Measurements from ENCODE around the gene ALDH3B2. TPM values are rescaled to one million over a fixed set of nuclear protein-coding genes. Genes with fewer than 3 reads are reported as not detected.
"Not testable (repeated sequence)": the region's sequence is repeated elsewhere in the genome, so short reads cannot be mapped to it uniquely, and the experiment has no call there.

ALDH3B2 gene
- total RNA-seq, 3 donors from 2014 or later: 0.32 to 62.3 (median 44.1) TPM

- TF ChIP-seq CTCF (IDR thresholded peaks at IDR 0.05) (no peak), POLR2AphosphoS5 (IDR thresholded peaks at IDR 0.05) (no peak), POLR2A (IDR thresholded peaks at IDR 0.05) (no peak)
- Histone ChIP-seq H3K27ac (no peak overlapping the region), H3K27me3 (no peaks in the 10 kb centered on the region), H3K4me1 (no peaks in the 10 kb centered on the region), H3K36me3 (no peaks in the 10 kb centered on the region), H3K9me3 (no peaks in the 10 kb centered on the region), H3K4me3 (peak overlapping the region in 2 of 3 donors; percentile 26 to 30)
- intact Hi-C loops (cut with DNase I; ENCODE audit: low total_unique reads): loop anchor here (5.0 kb wide), 1 partner anchor 472 kb away; no protein-coding TSS in a partner anchor
- DNase-seq (ENCODE audit: low spot score in 2 of 2): no peak
Observed at GRCh38 chr11:67694875-67695555, 20.6 kb upstream of the ALDH3B2 start.

- no peaks in the 10 kb centered on the region for H3K9me3 ChIP-seq
- intact Hi-C loops (cut with DNase I; ENCODE audit: low total_unique reads): no loop called here
- DNase-seq (ENCODE audit: low spot score in 2 of 2): no peak
Observed at GRCh38 chr11:67691149-67691548, 16.7 kb upstream of the ALDH3B2 start.

DNA sequence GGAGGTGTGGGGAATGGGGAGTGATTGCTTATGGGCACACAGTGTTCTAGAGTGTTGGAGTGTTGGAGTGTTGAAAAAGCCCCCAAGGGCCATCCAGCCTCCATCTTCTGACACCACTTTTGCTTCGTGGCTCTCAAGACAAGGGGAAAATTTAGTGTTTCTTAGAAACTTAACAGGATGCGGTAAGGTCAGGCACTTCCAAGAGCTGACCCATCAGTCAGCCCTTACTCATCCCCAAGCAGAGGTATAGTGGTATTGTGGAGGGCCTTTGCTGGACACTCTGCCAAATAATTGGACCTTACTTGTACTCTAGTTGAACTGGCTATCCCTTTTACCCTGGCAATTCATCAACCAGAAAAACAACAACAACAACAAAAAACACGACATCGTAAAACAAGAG lies 14.8 kb upstream of the ALDH3B2 start:
- no peaks in the 10 kb centered on the region for H3K9me3 ChIP-seq
- H3K4me1 ChIP-seq: no peaks in the 10 kb centered on the region
- TF ChIP-seq CTCF (IDR thresholded peaks at IDR 0.05): no peak
- TF ChIP-seq POLR2A (IDR thresholded peaks at IDR 0.05): no peak
- no peak for TF ChIP-seq POLR2AphosphoS5 (IDR thresholded peaks at IDR 0.05)
- no peak for DNase-seq (ENCODE audit: low spot score in 2 of 2)
- no peak overlapping the region for H3K4me3 ChIP-seq
- H3K27me3 ChIP-seq: no peaks in the 10 kb centered on the region
- no peaks in the 10 kb centered on the region for H3K36me3 ChIP-seq
- no peak overlapping the region for H3K27ac ChIP-seq
- intact Hi-C loops (cut with DNase I; ENCODE audit: low total_unique reads): no loop called here

More at GRCh38 chr11:67691149-67691548, 16.7 kb upstream of the ALDH3B2 start:
- Histone ChIP-seq H3K4me3 (no peak overlapping the region), H3K27me3 (no peaks in the 10 kb centered on the region), H3K27ac (no peak overlapping the region), H3K4me1 (no peaks in the 10 kb centered on the region), H3K36me3 (no peaks in the 10 kb centered on the region)
- TF ChIP-seq CTCF (IDR thresholded peaks at IDR 0.05): peak in 2 of 3 donors; percentile 12 to 23
- no peak for TF ChIP-seq POLR2AphosphoS5 (IDR thresholded peaks at IDR 0.05)
- TF ChIP-seq POLR2A (IDR thresholded peaks at IDR 0.05): no peak

DNA sequence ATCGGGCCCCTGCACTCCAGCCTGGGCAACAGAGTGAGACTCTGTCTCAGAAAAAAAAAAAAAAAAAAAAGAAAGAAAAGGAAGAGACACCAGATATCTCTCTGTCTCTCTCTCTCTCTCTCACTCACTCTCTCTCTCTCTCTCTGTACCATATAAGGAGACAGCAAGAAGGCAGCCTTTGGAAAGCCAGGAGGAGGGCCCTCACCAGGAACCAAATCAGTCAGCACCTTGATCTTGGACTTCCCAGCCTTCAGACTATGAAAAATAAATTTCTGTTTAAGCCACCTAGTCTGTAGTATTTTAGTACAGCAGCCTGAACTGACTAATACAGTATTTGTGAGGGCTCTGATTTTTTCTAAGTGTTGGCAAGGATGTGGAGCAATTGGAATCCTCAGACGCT lies 13.6 kb upstream of the ALDH3B2 start:
- TF ChIP-seq CTCF (IDR thresholded peaks at IDR 0.05) (no peak), POLR2AphosphoS5 (IDR thresholded peaks at IDR 0.05) (no peak), POLR2A (IDR thresholded peaks at IDR 0.05) (no peak)
- Histone ChIP-seq H3K4me3 (no peak overlapping the region), H3K36me3 (no peaks in the 10 kb centered on the region), H3K27me3 (no peaks in the 10 kb centered on the region), H3K9me3 (no peaks in the 10 kb centered on the region), H3K4me1 (no peaks in the 10 kb centered on the region), H3K27ac (no peak overlapping the region)
- DNase-seq (ENCODE audit: low spot score in 2 of 2): no peak
- intact Hi-C loops (cut with DNase I; ENCODE audit: low total_unique reads): no loop called here

GRCh38 chr11:67685641-67686332 lies 11.4 kb upstream of the ALDH3B2 start:
- H3K36me3 ChIP-seq; H3K4me1 ChIP-seq; intact Hi-C loops (cut with DNase I; ENCODE audit: low total_unique reads): not testable (repeated sequence)

DNA sequence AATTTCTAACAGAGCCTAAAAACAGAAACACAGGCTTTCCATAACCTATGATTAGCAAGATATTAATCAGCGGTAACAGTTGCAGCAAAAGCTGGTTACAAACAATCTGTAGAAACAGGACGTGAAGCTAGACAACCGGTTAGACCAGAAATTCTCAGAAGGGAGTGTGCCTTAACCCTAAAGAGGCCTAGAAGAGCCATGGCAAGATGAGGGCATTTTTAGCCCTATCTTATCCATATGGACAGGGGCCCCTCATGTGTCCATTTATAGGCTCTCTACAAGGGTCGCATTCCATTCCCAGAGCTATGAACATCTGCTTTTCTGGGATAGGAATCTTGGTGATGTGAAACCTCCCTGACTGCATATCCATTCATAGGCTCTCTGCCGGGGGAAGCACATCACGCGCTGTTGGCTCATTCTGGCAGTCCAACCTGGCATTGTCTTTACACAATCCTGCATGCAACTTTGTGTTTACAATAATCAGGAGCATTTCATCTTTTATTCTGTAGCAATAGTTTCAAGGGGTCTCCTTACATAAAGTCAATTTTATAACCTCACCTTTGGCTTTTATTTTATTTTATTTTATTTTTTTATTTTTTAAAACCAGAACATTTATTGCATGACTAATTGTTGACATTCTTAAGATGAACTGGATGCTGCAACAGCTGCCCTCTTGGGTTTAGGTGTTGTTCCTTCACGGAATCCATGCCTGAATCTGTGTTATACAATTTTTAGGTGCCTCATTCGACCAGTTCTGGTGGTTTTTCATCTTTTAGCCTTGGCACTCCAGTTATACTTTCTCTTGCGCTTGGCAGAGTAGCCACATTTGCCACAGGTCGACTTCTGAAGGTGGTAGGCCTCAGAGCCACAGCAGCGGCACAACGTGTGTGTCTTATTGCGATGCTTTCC lies 8.0 kb upstream of the ALDH3B2 start:
- intact Hi-C loops (cut with DNase I; ENCODE audit: low total_unique reads); H3K4me1 ChIP-seq; DNase-seq (ENCODE audit: low spot score in 2 of 2): not testable (repeated sequence)

More at GRCh38 chr11:67685641-67686332, 11.4 kb upstream of the ALDH3B2 start:
- not testable (repeated sequence) for DNase-seq (ENCODE audit: low spot score in 2 of 2); H3K9me3 ChIP-seq; H3K27ac ChIP-seq; H3K27me3 ChIP-seq; H3K4me3 ChIP-seq

More for the DNA sequence above, 8.0 kb upstream of the ALDH3B2 start:
- not testable (repeated sequence) for H3K36me3 ChIP-seq, H3K4me3 ChIP-seq, H3K27me3 ChIP-seq, H3K9me3 ChIP-seq
- H3K27ac ChIP-seq: peak overlapping the region; percentile 68 to 72

Measured in breast epithelium (tissue), 4 donors.